A549 (cell line): ENCODE measurements around the gene OXLD1. TPM values are rescaled to one million over a fixed set of nuclear protein-coding genes. Genes with fewer than 3 reads are reported as not detected.

Experiments used
- ATAC-seq, 2 experiments: fragments of 200-7000 bp in 1 of 2; fragments of >200 bp in 1 of 2; cut with Nextera tagmentation in 1 of 2; cut with Tn5 transposase in 1 of 2; 3 replicates each; pipeline versions ENCODE4 v1.8.0 to v1.9.1; 2018 to 2020; ENCODE audit warnings: mild to moderate bottlenecking in 1 of 2, moderate library complexity in 1 of 2
- CTCF ChIA-PET: fragments of 300-600 bp; sonication (Branson Sonifier 250); formaldehyde crosslinking; extraction: SDS; loops from one replicate; lab custom pipeline; 2021; ENCODE audit warnings: antibody characterized with exemption, inconsistent platforms; lab: Yijun Ruan, JAX
- POLR2A ChIA-PET: fragments of 350-600 bp; formaldehyde crosslinking; extraction: SDS; loops from one replicate; lab custom pipeline; 2021; ENCODE audit warnings: antibody characterized with exemption, inconsistent platforms; lab: Yijun Ruan, JAX
- DNase-seq, 2 experiments: peaks; one replicate each; pipeline versions ENCODE4 v3.0.0 to v3.0.0-alpha.2; 2011 to 2016; ENCODE audit warnings: low read depth in 1 of 2, low spot score in 1 of 2
- FAIRE-seq: peaks from 2 replicates; lab custom pipeline; 2011; peaks lifted over from hg19 to GRCh38; lab: Jason Lieb, UNC
- H3K27ac ChIP-seq, 2 experiments: fragments of >200 bp; sonication (Bioruptor Twin); formaldehyde crosslinking; 3 replicates each; pipeline ENCODE4 v1.5.1; 2016 to 2017
- H3K4me1 ChIP-seq: fragments of >200 bp; sonication (Bioruptor Twin); formaldehyde crosslinking; 3 replicates; pipeline ENCODE4 v1.6.1; 2016
- H3K4me2 ChIP-seq: fragments of >200 bp; sonication (Bioruptor Twin); formaldehyde crosslinking; 3 replicates; pipeline ENCODE4 v1.6.1; 2016
- H3K4me3 ChIP-seq: fragments of >200 bp; sonication (Bioruptor Twin); formaldehyde crosslinking; 3 replicates; pipeline ENCODE4 v1.5.1; 2016
- H3K9me3 ChIP-seq: fragments of >200 bp; sonication (Bioruptor Twin); formaldehyde crosslinking; 3 replicates; pipeline ENCODE4 v1.6.1; 2016
- BCL3 ChIP-seq: fragments of >200 bp; sonication (Bioruptor Twin); formaldehyde crosslinking; IDR thresholded peaks from 3 replicates; pipeline ENCODE4 v1.6.1; 2016
- CBX2 ChIP-seq: fragments of 200-600 bp; sonication (generic); IDR thresholded peaks from 2 replicates; pipeline ENCODE4 v1.6.1; 2016; ENCODE audit warnings: low read depth, mild to moderate bottlenecking, borderline replicate concordance
- CHD4 ChIP-seq: fragments of 200-600 bp; sonication (generic); IDR thresholded peaks from 2 replicates; pipeline ENCODE4 v1.6.1; 2016; ENCODE audit warnings: antibody characterized with exemption, mild to moderate bottlenecking, borderline replicate concordance
- CTCF ChIP-seq: fragments of >200 bp; sonication (Bioruptor Twin); formaldehyde crosslinking; IDR thresholded peaks from 3 replicates; pipeline ENCODE4 v1.5.1; 2016
- E2F6 ChIP-seq: IDR thresholded peaks from 2 replicates; pipeline ENCODE4 v1.6.1; 2012; ENCODE audit warnings: low read depth, borderline replicate concordance
- ELK1 ChIP-seq: fragments of 150-350 bp; IDR thresholded peaks from 2 replicates; pipeline ENCODE4 v1.6.1; 2014; ENCODE audit warnings: low read depth, mild to moderate bottlenecking, low read length
- HOXA7 ChIP-seq: fragments of 250-450 bp; sonication (Bioruptor Pico); IDR thresholded peaks from 2 replicates; pipeline ENCODE4 v1.5.0; 2020; ENCODE audit warnings: mild to moderate bottlenecking, moderate library complexity
- HOXB13 ChIP-seq: fragments of 250-450 bp; sonication (Bioruptor Pico); IDR thresholded peaks from 2 replicates; pipeline ENCODE4 v1.5.0; 2020; ENCODE audit warnings: low read depth, mild to moderate bottlenecking, moderate library complexity
- HOXB5 ChIP-seq: fragments of 250-450 bp; sonication (Bioruptor Pico); IDR thresholded peaks from 2 replicates; pipeline ENCODE4 v1.5.0; 2020; ENCODE audit warnings: mild to moderate bottlenecking, moderate library complexity
- JUN ChIP-seq, 2 experiments: fragments of >200 bp; sonication (Bioruptor Twin); formaldehyde crosslinking; IDR thresholded peaks; 2 replicates in 1 of 2; 3 replicates in 1 of 2; pipeline ENCODE4 v1.6.1; 2016 to 2017
- MAFK ChIP-seq: fragments of 450-650 bp; IDR thresholded peaks from 2 replicates; pipeline ENCODE4 v1.6.1; 2014; ENCODE audit not compliant: partially characterized antibody
- MAZ ChIP-seq: fragments of 150-350 bp; IDR thresholded peaks from 2 replicates; pipeline ENCODE4 v1.6.1; 2014; ENCODE audit warnings: antibody characterized with exemption, low read depth, low read length, borderline replicate concordance
- MYC ChIP-seq: IDR thresholded peaks from 2 replicates; pipeline ENCODE4 v1.6.1; 2012; ENCODE audit warnings: mild to moderate bottlenecking, inconsistent platforms, low read length, improper control_type of control experiment, borderline replicate concordance
- NFE2L2 ChIP-seq: fragments of 150-350 bp; conservative IDR thresholded peaks from 2 replicates; pipeline ENCODE4 v1.6.1; 2014; ENCODE audit warnings: low read length
- NR3C1 ChIP-seq: fragments of >200 bp; sonication (Bioruptor Twin); formaldehyde crosslinking; IDR thresholded peaks from 3 replicates; pipeline ENCODE4 v1.6.1; 2017
- PHF8 ChIP-seq: fragments of 200-600 bp; sonication (generic); IDR thresholded peaks from 2 replicates; pipeline ENCODE4 v1.6.1; 2016; ENCODE audit warnings: low read depth, mild to moderate bottlenecking, antibody characterized with exemption, moderate library complexity, borderline replicate concordance
- RARB ChIP-seq: fragments of 250-450 bp; sonication (Bioruptor Pico); IDR thresholded peaks from 2 replicates; pipeline ENCODE4 v1.8.0; 2021; ENCODE audit warnings: mild to moderate bottlenecking, moderate library complexity
- REST ChIP-seq: fragments of 200-600 bp; sonication (generic); IDR thresholded peaks from 2 replicates; pipeline ENCODE4 v1.6.1; 2016; ENCODE audit warnings: antibody characterized with exemption, mild to moderate bottlenecking, moderate library complexity
- USF2 ChIP-seq: fragments of 450-650 bp; IDR thresholded peaks from 2 replicates; pipeline ENCODE4 v1.6.1; 2014; ENCODE audit warnings: antibody characterized with exemption
- ZC3H11A ChIP-seq: fragments of 450-650 bp; IDR thresholded peaks from 2 replicates; pipeline ENCODE4 v1.6.1; 2014; ENCODE audit warnings: antibody characterized with exemption, mild to moderate bottlenecking
- ZFP36 ChIP-seq: fragments of 450-650 bp; IDR thresholded peaks from 2 replicates; pipeline ENCODE4 v1.6.1; 2014; ENCODE audit warnings: borderline replicate concordance; ENCODE audit not compliant: partially characterized antibody
- ZSCAN20 ChIP-seq: fragments of 250-450 bp; sonication (Bioruptor Pico); IDR thresholded peaks from 2 replicates; pipeline ENCODE4 v1.8.0; 2022; ENCODE audit warnings: mild to moderate bottlenecking, moderate library complexity
- WGBS: methylation state at CpG from one replicate; pipeline ENCODE4 v1.1.6; 2017; ENCODE audit errors: missing lambda C conversion rate; 5-methylcytosine and 5-hydroxymethylcytosine counted together
- polyA plus RNA-seq, 4 experiments: library from polyadenylated mRNA; depleted of rRNA in 3 of 4; stranded (reverse); fragments of >200 nt; fragmentation: RNase III in 1 of 4; extraction: RNeasy Plus Mini Kit Qiagen cat#74134 plus additional on column Dnase treatment in 1 of 4; gene quantifications; 2 replicates in 3 of 4; 3 replicates in 1 of 4; pipeline ENCODE4 v1.2.3, GENCODE V29; 2011 to 2017

Gene OXLD1
- polyA plus RNA-seq, 2 of the 4 experiments (the other 2 are of a cell fraction) = 38.7 to 47.1 TPM

GRCh38 chr17:81672954-81673353, 6.5 kb upstream of the OXLD1 start (continued):
- no peak for TF ChIP-seq MAZ
- TF ChIP-seq HOXB13 = no peak

GRCh38 chr17:81672504-81672903, 6.1 kb upstream of the OXLD1 start:
- DNase-seq (no peak), FAIRE-seq (no peak), ATAC-seq (no peak)
- Histone ChIP-seq H3K9me3 (no peaks in the 10 kb centered on the region), H3K4me3 (no peak overlapping the region), H3K4me2 (no peak overlapping the region), H3K4me1 (peaks cover 12% of the 10 kb centered on the region), H3K27ac (no peak overlapping the region)
- ChIA-PET CTCF (interaction anchor here (1.1 to 1.7 kb wide), 4 partner anchors 9 to 29 kb away, joined by 3 to 8 read pairs (median 6); no protein-coding TSS in a partner anchor), POLR2A (no interaction called here)
- WGBS = 93% methylated on average over 15 of the region's 18 CpGs
- TF ChIP-seq HOXB13 (no peak), CHD4 (no peak), REST (no peak), ZC3H11A (no peak), E2F6 (no peak), PHF8 (no peak), ZFP36 (no peak), RARB (CRISPR knock-in tag) (no peak), CBX2 (no peak), CTCF (no peak), NFE2L2 (no peak), MAZ (no peak), USF2 (no peak), ELK1 (no peak), NR3C1 (no peak)

GRCh38 chr17:81667754-81668153, 1.3 kb upstream of the OXLD1 start:
- ChIA-PET CTCF (interaction anchor here (0.6 to 1.6 kb wide), 3 partner anchors 34 to 430 kb away, joined by 3 to 7 read pairs (median 3); no protein-coding TSS in a partner anchor), POLR2A (interaction anchor here (0.5 to 1.6 kb wide), 2 partner anchors 16 to 32 kb away, joined by 3 to 11 read pairs; partner anchors contain the start of genes ARL16 and HGS)
- peak overlapping the region; percentile 99 for H3K4me3 ChIP-seq
- H3K27ac ChIP-seq = peak overlapping the region in 1 of 2 experiments; percentile 97; a peak in 2 of 6 replicates
- no peaks in the 10 kb centered on the region for H3K9me3 ChIP-seq
- peak overlapping the region; percentile 90 for H3K4me2 ChIP-seq
- TF ChIP-seq MAFK (no peak), JUN (IDR thresholded peaks at IDR 0.05) (0 out of 5 replicates have a peak, but pooled peaks of 1 of the 2 experiments have one; percentile 16), ZC3H11A (no peak), MYC (no peak), BCL3 (no peak), ZSCAN20 (CRISPR knock-in tag) (no peak), HOXB5 (no peak), HOXA7 (CRISPR knock-in tag) (no peak)
- WGBS = 87% methylated on average over 18 of the region's 18 CpGs
- H3K4me1 ChIP-seq = peaks cover 22% of the 10 kb centered on the region
- ATAC-seq (no peak), DNase-seq (no peak), FAIRE-seq (no peak)
